NCI-H1417 treated with DMSO at 0.1 percent for 48 hours (cell line): ENCODE measurements around the gene SH3BGR.
"Not testable (repeated sequence)": the region's sequence is repeated elsewhere in the genome, so short reads cannot be mapped to it uniquely, and the experiment has no call there.

Experiments
- DNase-seq: peaks from one replicate; lab custom pipeline; 2025; lab: John Stamatoyannopoulos, UW

The SH3BGR gene

DNA sequence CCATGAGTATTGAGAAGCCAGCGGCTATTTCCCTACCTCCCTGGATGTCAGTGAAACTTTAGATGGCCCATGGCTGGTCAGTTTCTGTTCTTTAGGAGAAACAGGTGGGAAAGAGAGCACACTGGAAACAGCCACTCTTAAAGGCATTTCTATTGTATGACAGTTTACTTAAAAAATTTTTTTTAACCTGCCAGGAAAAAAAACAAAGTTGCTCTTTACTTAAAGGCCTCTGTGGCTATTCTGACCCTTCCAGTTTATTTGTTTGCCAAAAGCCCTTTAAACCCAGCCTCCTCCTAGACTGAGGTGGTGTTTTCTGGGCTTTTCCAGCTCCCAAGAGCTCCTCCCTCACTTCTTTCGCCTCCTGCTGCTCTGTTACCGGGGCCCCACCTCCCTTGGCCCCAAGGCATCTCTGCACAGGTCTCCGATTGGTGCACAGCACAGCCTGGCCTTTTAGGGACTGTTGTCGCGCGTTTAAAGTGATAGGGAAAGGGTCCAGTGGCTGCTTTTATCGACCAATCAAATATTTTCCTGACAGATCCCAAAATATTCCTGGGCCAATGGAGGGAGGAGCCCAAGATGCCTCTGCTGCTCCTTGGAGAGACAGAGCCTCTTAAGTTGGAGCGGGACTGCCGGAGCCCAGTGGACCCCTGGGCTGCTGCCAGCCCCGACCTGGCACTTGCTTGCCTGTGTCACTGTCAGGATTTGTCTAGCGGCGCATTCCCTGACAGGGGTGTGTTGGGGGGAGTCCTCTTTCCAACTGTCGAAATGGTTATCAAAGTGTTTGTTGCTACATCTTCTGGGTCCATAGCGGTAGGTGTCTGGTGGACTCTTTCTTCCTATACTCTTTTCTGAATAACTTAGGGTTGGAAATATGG lies at the start of gene SH3BGR:
TSS of gene SH3BGR (plus strand) at position 639 of the 875 bp plus-strand sequence. CDS start at position 766, 127 bp downstream.
- no peak for DNase-seq

DNA sequence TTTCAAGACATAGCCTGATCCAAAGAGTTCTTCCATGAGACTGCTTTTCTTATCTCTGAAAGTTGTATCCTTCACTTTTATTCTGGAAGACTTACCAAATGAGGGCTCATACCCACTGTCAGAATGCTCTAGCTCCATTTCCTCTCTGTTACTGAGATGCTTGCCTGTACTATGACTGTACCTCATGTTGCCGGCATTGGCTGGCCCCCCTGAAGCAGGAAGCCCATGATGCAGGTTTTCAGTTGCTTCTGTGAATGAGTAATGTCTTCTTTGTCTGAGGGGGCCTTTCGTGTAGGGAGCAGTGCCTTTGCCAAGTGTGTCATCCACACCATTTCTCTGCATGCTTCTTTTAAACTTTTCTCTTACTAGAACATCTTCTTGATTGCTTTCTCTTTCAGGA lies 45.7 kb upstream of the SH3BGR start:
- no peak for DNase-seq

DNA sequence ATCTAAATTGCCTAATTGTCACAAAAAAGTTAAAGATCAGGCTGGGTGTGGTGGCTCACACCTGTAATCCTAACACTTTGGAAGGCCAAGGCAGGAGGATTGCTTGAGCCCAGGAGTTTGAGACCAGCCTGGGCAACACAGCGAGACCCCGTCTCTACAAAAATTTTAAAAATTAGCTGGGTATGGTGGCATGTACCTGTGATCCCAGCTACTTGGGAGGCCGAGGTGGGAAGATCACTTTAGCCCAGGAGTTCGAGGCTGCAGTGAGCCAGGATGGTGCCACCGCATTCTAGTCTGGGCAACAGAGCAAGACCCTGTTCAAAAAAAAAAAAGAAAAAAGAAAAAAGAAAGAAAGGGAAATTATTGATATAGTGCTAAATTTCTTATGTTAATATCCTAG lies 32.6 kb upstream of the SH3BGR start:
- DNase-seq, result not testable (repeated sequence)

DNA sequence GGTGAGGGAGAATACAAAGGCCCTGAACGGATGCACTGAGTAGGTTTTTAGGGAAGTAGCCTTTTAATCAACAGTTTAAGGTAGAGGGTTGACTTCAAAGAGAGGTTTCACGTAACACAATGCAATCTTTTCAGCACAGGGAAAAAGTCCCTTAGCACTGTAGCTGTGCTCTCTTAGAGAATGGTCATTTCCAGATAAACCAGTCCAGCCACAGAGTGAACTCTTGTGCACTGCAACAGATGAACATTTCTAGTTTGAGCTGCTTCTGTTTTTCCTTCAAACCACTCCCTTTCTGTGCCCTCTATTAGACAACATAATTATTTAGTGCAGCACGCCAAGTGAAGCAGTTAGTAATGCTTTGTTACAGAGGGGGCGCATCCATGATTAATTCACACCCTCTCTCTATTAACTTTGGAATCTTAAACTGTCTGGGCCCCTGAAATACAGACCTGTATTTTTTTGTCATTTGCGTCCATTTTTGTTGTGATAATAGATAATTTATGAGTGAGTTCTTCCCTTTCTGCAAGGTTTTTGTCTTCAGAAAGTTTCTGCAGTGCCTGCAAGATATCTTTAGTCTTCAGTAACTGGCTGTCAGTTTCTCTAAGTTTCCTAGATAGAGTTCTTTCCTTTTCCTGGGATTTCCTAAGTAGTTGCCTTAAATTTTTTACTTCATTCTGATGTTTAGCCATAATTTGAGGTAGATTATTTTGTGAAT lies 29.1 kb upstream of the SH3BGR start:
- DNase-seq, result no peak

DNA sequence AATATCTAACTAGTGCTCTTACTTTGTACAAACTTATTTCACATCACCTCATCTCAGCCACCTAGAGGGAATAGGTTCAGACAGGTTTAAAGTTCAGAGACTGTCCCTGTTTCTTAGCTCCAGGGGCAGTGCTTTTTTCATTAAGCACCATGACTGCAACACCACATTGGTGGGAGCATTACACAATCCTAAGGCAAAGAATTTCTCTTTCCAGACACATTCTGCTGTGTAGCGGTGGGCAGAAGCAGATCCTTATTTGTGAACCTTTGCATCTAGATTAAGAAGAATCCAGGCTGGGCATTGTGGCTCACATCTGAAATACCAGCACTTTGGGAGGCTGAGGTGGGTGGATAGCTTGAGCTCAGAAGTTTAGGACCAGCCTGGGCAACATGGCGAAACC lies 22.3 kb upstream of the SH3BGR start:
- DNase-seq, result no peak

DNA sequence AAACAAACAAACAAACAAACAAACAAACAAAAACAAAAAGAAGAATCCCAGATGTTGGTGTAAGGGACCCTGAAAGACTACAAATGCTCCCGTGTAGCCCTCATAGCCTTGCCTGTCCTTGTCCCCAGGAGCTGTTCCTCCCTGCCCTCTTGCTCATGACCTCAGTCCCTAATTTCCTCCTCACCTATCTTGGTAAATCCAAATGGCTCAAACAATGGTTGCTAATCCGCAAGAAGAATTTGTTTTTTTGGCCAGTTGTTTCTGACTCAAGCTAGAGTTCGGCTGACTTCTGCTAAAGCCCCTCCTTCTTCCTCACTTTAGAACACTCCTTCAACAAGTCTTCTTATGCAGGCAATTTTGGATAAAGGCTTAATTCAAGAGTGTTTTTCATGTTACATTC lies 21.8 kb upstream of the SH3BGR start:
- no peak for DNase-seq

DNA sequence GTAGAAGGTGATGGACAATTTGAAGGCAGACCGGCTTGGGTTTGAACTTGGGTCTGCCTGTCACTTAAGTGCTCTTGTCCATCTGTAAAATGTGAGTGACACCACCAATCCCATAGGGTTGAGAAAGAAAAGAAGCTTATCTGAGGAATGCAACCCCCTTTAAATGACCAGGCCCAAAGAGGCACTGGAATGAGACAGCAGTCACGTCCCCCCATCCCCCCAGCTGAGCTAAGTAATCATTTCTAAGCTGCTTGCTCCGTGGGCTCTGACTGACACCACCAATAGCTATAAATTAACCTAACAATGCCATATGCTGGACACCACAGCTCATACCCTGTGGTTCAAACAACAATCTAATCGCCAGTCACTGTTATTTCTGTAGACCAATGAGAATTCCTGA lies 21.3 kb upstream of the SH3BGR start:
- no peak for DNase-seq

DNA sequence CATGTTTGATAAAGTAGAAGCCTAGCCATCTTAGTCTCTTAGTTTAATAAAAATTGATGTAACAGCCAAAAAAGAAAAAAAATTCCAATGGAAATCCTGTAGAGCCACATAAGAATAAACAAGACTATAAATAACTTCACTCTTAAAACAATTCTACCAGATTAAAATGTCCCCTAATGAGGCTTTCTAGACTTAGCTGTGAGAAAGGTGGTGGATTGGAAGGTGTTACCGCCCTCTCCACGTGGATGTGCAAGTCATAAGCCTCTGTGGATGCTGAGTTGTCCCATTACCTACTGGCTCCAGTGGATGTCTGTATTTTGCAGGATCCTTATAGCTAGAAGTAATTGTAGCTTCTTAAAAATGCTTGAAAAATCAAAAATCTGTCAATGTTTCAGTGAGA lies 20.8 kb upstream of the SH3BGR start:
- no peak for DNase-seq

DNA sequence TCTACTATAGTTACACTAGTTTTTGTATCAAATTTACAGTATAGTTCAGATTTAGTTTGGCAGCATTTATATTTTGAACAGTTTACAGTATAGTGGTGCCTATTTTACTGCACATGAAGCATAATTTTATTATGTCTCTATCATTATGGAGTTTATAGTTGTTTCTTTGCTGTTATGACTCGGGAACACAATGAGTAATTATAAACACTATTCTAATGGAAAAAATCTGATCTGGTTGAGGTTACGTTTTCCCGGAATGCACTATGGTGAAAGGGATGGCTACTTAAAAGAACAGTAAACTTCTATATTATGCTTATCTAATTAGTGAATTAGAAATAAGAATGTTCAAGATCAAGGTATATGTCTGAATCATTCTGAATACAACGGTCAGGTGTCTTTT lies 16.8 kb upstream of the SH3BGR start:
- no peak for DNase-seq

DNA sequence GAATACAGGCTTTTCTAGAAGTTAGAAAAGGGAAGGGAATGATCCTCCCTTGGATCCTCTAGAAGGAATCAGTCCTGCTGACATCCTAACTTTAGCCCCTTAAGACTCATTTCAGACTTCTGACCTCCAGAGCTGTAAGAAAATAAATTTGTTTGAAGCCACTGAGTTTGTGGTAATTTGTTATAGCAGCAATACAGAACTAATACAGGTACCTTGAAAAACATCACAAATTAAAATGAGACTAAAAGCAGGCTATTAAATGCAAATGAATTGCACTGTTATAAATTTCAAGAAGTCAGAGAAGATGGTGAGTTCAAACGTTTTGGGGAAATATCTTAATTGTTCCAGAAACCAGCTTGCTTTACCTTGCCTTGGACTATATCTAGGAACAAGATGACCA lies 12.5 kb upstream of the SH3BGR start:
- no peak for DNase-seq

DNA sequence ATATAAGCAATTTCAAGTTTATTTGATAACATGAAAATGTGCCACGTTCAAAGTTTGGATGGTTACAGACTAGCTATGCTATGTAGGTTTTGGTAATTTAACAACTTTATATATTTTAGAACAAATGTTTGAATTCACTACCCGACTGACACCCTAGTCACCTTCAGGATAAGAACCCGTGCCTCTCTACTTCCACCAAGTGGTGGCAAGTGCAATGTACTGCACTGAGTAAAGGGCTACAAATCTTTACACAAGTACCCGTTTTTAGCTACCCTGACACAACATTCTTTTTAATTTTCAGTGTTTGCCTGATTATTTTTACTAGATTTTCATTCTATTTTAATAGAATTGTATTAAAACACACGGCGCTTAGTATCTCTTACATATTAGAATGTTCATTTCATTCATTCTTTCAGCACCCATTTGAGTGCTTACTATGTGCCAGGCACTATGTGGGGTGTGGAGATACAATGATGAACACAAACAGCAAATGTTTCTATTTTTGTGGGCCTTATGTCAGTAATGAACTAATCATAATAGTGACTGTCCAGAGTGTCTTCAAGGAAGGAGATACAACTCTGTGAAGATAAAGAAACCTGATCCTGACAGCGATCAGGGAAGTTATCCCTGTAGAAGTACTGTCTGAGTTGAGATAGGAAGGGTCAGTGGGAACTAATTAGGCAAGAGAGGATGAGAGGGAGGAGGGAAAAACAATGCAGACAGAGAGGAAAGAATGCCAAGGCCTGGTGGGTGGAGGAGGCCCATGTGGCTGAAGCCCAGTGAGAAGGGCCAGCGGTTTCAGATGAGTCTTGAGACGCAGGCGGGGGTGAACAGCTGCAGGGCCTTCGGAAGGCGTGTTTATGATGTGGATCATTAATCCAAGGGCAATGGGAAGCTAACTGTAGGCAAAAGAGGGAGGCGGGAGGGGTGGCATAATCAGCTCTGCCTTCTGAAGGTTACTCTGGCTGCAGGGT lies 10.0 kb upstream of the SH3BGR start:
- DNase-seq, result no peak

DNA sequence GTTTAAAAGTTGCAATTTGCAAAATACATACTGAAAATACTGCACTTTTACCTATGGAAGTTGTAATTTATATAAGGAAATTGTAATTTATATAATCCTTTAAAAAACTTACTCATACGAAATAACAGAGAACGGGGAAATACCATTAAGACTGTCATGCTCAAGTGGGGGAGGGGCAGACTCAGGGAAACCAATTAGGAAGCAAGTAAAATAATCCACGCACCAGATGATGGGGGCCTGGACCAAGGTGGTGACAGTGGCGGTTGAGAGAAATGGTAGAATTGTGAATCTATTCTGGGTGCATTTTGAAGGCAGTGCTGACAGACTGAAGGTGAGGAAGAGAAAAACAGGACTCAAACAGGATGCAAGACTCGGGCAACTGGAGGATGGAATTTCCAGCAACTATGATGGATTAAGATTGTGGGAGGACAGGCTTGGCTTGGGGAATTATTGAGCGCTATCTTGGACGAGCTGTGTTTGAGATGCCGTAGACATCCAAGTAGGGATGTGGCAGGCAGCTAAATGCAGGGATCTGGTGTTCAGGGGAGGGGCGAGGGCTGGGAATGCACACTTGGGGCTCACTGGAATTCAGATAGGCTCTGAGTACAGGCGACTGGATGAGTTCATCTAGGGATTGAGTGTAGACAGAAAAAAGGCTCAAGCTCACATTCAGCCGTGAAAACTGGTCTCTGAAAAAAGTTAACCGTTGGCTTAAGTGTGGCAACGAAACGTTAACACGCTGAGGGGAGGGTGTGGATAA lies 7.2 kb upstream of the SH3BGR start:
- no peak for DNase-seq

DNA sequence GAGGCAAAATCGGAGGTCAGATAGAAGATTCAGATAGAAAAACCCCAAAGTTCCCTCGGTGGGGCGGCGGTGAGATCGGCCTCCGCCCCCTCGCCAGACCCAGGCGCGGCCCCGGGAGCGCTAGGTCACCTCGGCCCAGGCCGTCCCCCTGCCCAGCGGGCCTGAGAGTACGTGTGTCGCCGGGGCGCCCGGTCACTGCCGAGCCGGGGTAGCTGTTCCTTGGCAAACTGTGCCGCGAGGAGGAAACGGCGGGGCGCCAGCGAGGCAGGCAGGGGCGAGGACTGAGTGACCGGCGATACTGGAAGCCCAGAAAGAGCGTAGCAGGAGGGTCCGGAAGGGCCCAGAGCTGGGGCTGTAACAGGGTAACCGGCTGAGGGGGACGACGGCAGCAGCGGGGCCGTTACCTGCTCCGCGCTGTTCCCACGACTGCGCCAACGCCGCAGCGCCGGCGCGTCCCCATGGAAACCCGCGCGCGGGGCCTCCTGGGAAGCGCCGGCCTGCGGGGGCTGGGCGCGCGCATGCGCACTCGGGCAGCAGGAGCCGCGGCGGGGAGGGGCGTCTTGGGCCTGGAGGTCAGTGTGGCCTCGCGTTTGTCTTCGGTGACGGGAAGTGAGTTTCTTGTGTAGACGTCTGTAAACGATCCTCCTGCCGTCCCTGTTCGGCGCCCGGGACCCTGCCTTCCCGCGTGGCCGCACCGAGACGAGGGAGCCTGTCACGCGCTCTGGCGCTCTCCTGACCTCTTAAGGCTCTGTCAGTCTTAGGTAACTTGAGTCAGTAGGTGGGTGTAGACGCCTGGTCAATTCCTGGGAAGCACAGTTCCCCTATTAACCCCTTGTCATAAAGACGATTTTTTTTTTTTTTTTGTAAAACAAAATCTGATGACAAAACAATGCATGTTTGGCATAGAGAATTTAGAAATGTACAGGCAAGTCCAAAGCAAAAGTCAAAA lies 6.2 kb upstream of the SH3BGR start, which contains the start of gene LCA5L:
TSS of gene LCA5L (minus strand) at position 458 of the 949 bp plus-strand sequence. CDS start 17,285 bp downstream, outside the sequence.
- peak; percentile 54 for DNase-seq

DNA sequence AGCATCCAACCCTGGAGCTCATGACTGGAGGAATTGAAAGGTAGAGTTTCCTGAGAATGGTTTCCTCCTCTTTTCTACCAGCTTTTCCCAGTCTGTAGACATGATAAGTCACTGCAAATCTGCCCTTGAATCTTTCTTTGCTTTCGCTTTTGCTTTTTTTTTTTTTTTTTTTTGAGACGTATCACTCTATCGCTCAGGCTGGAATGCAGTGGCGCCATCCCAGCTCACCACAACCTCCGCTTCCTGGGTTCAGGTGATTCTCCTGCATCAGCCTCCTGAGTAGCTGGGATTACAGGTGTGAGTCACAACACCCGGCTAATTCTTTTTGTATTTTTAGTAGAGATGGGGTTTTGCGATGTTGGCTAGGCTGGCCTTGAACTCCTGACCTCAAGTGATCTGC lies 4.5 kb upstream of the SH3BGR start:
- no peak for DNase-seq

DNA sequence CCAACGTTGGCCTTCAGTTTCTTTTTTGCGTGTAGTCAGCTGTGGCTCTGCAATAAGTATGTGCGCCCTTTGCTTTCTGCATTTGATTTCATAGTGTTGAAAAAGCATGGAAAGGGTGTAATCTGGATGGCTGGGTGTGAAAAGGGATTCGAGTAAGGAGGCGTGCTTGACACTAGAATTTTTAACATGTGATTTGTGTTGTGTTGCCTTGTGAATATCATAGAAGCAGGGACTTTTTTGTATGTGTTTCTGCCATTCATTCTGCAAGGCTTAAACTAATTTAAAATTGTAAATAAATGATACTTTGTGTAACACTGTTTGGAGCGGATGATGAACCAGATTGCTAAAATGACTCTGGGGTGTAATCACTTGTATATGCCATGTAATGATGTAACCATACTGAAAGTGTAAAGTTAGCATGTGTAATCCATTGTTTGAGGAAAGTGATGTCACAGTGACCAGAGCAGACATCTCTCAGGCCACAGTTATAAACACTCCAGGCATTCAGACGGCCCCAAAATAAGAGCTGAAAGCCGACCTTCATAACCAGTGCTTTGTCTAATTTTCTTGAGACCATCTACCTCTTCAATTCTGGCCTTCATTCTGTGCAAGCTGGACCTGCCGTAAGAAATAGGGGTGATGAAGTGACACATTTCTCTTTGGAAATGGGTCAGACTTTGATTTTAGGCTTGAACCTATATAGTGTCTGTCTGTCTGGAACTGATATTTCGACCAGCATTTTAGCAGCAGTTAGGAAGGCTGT lies 618 bp downstream of the SH3BGR start:
- DNase-seq, result no peak

DNA sequence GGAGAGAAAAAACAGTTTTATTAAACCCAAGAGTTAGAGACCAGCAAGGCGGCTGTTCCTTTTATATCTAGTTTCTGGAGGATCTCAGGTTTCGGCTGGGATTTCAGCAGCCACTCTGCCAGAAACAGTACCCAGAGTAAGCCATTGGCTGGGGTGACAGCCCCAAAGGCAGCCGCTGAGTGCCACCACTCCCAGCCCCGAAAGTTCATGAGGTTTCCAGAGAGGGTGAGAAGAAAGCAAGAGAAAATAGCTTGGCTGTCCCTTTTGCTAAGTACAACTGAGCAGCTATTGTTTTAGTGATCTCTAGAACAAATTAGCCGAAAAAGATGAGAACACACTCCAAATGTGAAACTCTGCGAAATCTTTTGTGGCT lies 1.2 kb downstream of the SH3BGR start:
- no peak for DNase-seq

DNA sequence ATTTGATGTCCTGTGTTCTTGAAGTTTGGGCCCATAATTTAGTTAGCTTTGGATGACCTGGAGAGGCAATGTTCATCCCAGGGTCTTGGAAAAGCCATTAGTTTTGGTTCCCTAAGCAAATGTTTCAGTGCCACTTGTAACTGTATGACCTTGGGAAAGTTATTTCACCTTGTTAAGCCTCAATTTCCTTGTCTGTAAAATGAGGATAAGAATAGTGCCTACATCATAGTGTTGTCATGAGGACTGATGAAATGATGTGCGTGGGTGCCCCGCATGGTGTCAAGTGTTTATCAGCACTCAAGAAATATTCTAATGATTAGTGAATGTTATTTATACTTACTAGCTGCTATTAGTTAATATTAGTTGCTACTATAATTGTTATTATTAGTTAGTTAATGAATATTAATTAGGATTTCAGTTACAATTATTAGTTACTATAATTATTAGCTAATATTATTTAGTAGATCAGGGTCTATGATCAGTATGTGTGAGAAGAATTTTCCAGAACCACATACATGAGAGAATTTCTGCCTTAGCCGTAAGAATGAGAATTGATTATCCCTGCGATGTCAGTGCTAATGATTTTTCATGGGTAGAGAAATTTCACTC lies 1.9 kb downstream of the SH3BGR start:
- DNase-seq, result no peak

DNA sequence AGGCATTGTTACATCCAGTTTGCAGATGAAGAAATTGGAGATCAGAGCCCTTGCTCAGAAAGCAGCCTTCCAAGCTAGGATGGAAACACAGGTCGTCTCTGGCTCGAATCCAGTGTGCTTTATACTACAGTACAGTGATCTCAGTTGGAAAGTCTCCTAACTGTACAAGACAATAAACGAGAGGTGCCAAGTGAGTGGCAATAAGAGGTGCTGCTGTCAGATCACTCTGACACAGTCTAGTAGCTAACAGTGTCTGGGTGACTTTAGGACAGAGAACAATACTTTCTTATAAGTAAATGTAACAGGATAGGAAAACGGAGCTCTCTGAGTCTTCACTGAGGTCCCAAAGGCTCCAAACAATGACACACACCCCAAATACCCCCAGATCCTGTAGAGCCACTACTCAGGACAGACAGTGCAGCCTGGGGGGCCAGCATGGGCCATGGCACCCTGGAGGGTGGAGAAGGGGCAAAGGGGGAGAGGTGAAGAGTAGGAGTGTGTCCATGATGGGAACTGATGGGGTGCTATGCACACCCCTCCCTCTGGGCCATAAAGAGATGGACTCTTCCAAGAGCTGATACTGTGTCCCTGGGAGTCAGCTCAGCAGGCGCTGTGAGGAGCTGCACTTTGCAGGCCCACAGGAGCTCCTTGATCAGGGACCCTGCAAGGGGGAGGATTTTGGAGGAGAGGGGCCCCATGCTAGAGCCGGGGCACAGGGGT lies 3.3 kb downstream of the SH3BGR start:
- no peak for DNase-seq
